Measurements from ENCODE around the gene RACGAP1.

- no peak for TF ChIP-seq ARNT (IDR thresholded peaks at IDR 0.05)
- no peak for TF ChIP-seq SUZ12 (IDR thresholded peaks at IDR 0.05)
- TF ChIP-seq ZNF384 (IDR thresholded peaks at IDR 0.05) = no peak
- TF ChIP-seq FOXM1 (IDR thresholded peaks at IDR 0.05; ENCODE audit: borderline replicate concordance) = no peak
- TF ChIP-seq L3MBTL2 (conservative IDR thresholded peaks at IDR 0.05) = no peak
- TF ChIP-seq PKNOX1 (IDR thresholded peaks at IDR 0.05) = no peak
- TF ChIP-seq TARDBP (IDR thresholded peaks at IDR 0.05) = no peak
- no peak for TF ChIP-seq FOXK2 (IDR thresholded peaks at IDR 0.05)
- no peak for TF ChIP-seq SP1 (IDR thresholded peaks at IDR 0.05)
- no peak for TF ChIP-seq NFRKB (IDR thresholded peaks at IDR 0.05)
Observed at GRCh38 chr12:50004696-50005095, 20.6 kb downstream of the RACGAP1 start.

Measured in HEK293T (cell line).